GM12891 (cell line): ENCODE measurements around the gene OR4X2.

Experiments
- POLR2A ChIP-seq: IDR thresholded peaks from 2 replicates; pipeline ENCODE4 v1.6.1; 2011; ENCODE audit warnings: low read depth, low read length, control low read depth
- POU2F2 ChIP-seq: IDR thresholded peaks from 2 replicates; pipeline ENCODE4 v1.6.1; 2011; ENCODE audit warnings: low read depth, mild to moderate bottlenecking, control low read depth, low read length, moderate library complexity

- TF ChIP-seq POLR2A (no peak), POU2F2 (no peak)
Observed at GRCh38 chr11:48228761-48229160, 16.1 kb upstream of the OR4X2 start.
